ENCODE results near the gene ITGA2B. TPM values are rescaled to one million over a fixed set of nuclear protein-coding genes. Genes with fewer than 3 reads are reported as not detected.

The ITGA2B gene
- total and polyA plus RNA-seq, 10 of the 15 experiments (the other 5 are each of a cell fraction or from before 2014, with no cell fraction given): 0.04 to 0.51 (median 0.21) TPM; not detected in 1

- SMC1A ChIA-PET (ENCODE audit: uncharacterized antibody, unreplicated experiment): no interaction called here
- Histone ChIP-seq H4K20me1 (ENCODE audit: control insufficient read depth, insufficient read depth) (no peaks in the 10 kb centered on the region), H3K4me2 (ENCODE audit: control insufficient read depth, insufficient read depth) (no peak overlapping the region), H3K27ac (ENCODE audit: control insufficient read depth, insufficient read depth) (no peak overlapping the region), H3K9me3 (replicated peaks; ENCODE audit: control insufficient read depth, insufficient read depth, low read length) (no peaks in the 10 kb centered on the region), H3K79me2 (ENCODE audit: control insufficient read depth, insufficient read depth, low read length) (no peaks in the 10 kb centered on the region), H3K4me3 (no peak overlapping the region), H3K9ac (ENCODE audit: control insufficient read depth, insufficient read depth, low read length) (no peak overlapping the region), H3K36me3 (ENCODE audit: control insufficient read depth in 2 of 2, insufficient read depth in 2 of 2, low read length in 1 of 2) (no peaks in the 10 kb centered on the region), H3K27me3 (replicated peaks in 1 of 2; ENCODE audit: control insufficient read depth in 2 of 2, insufficient read depth in 2 of 2, low read length in 1 of 2) (no peaks in the 10 kb centered on the region; a peak in 2 of 4 replicates), H2AFZ (ENCODE audit: control insufficient read depth, low read depth, low read length) (no peak overlapping the region), H3K4me1 (ENCODE audit: control insufficient read depth, insufficient read depth, low read length) (no peaks in the 10 kb centered on the region)
- TF ChIP-seq STAT3 (IDR thresholded peaks at IDR 0.05; ENCODE audit: low read depth, low read length): no peak
- TF ChIP-seq FOXM1 (IDR thresholded peaks at IDR 0.05; ENCODE audit: low read depth, low read length): no peak
- TF ChIP-seq ZNF274 (IDR thresholded peaks at IDR 0.05; ENCODE audit: insufficient read depth, insufficient read length): no peak
- TF ChIP-seq MEF2B (IDR thresholded peaks at IDR 0.05; ENCODE audit: partially characterized antibody, poor library complexity, severe bottlenecking): no peak
- ATAC-seq (no peak), FAIRE-seq (no peak), DNase-seq (ENCODE audit: low read depth, low spot score) (no peak)
- intact Hi-C loops (cut with micrococcal nuclease; ENCODE audit: unreplicated experiment) (no loop called here), in situ Hi-C loops (cut with MboI) (no loop called here)
- WGBS (ENCODE audit: insufficient coverage, insufficient replicate concordance, low lambda C conversion rate, missing lambda C conversion rate): 90% methylated on average over 24 of the region's 29 CpGs
- RAD21 ChIA-PET (ENCODE audit: unreplicated experiment): no interaction called here
- POLR2A ChIA-PET: no interaction called here
- CTCF ChIA-PET: no interaction called here
- BruUV-seq (replicated peaks): no TSS peak
Observed at GRCh38 chr17:44384281-44384822, 5.1 kb downstream of the ITGA2B start.

GRCh38 chr17:44383861-44384260 is 5.6 kb downstream of the ITGA2B start:
- Histone ChIP-seq H3K4me3 (no peak overlapping the region), H3K27ac (ENCODE audit: control insufficient read depth, insufficient read depth) (no peak overlapping the region), H4K20me1 (ENCODE audit: control insufficient read depth, insufficient read depth) (no peaks in the 10 kb centered on the region), H3K4me2 (ENCODE audit: control insufficient read depth, insufficient read depth) (no peak overlapping the region), H3K9ac (ENCODE audit: control insufficient read depth, insufficient read depth, low read length) (no peak overlapping the region), H2AFZ (ENCODE audit: control insufficient read depth, low read depth, low read length) (no peak overlapping the region), H3K27me3 (replicated peaks in 1 of 2; ENCODE audit: control insufficient read depth in 2 of 2, insufficient read depth in 2 of 2, low read length in 1 of 2) (no peaks in the 10 kb centered on the region; a peak in 2 of 4 replicates), H3K9me3 (replicated peaks; ENCODE audit: control insufficient read depth, insufficient read depth, low read length) (no peaks in the 10 kb centered on the region), H3K79me2 (ENCODE audit: control insufficient read depth, insufficient read depth, low read length) (no peaks in the 10 kb centered on the region), H3K36me3 (ENCODE audit: control insufficient read depth in 2 of 2, insufficient read depth in 2 of 2, low read length in 1 of 2) (no peaks in the 10 kb centered on the region), H3K4me1 (ENCODE audit: control insufficient read depth, insufficient read depth, low read length) (no peaks in the 10 kb centered on the region)
- 62% methylated on average over 15 of the region's 16 CpGs for WGBS (ENCODE audit: insufficient coverage, insufficient replicate concordance, low lambda C conversion rate, missing lambda C conversion rate)
- no TSS peak for BruUV-seq (replicated peaks)
- FAIRE-seq: no peak
- ChIA-PET CTCF (no interaction called here), SMC1A (ENCODE audit: uncharacterized antibody, unreplicated experiment) (no interaction called here), RAD21 (ENCODE audit: unreplicated experiment) (no interaction called here), POLR2A (no interaction called here)
- DNase-seq (ENCODE audit: low read depth, low spot score): no peak
- no peak for ATAC-seq
- intact Hi-C loops (cut with micrococcal nuclease; ENCODE audit: unreplicated experiment) (no loop called here), in situ Hi-C loops (cut with MboI) (no loop called here)
- no peak for TF ChIP-seq CUX1 (IDR thresholded peaks at IDR 0.05; ENCODE audit: insufficient replicate concordance, low read depth, low read length)
- TF ChIP-seq ZNF687 (IDR thresholded peaks at IDR 0.05): no peak

All from GM12878 (cell line).